ENCODE measurements around the gene SELENOO.

Gene SELENOO

DNA sequence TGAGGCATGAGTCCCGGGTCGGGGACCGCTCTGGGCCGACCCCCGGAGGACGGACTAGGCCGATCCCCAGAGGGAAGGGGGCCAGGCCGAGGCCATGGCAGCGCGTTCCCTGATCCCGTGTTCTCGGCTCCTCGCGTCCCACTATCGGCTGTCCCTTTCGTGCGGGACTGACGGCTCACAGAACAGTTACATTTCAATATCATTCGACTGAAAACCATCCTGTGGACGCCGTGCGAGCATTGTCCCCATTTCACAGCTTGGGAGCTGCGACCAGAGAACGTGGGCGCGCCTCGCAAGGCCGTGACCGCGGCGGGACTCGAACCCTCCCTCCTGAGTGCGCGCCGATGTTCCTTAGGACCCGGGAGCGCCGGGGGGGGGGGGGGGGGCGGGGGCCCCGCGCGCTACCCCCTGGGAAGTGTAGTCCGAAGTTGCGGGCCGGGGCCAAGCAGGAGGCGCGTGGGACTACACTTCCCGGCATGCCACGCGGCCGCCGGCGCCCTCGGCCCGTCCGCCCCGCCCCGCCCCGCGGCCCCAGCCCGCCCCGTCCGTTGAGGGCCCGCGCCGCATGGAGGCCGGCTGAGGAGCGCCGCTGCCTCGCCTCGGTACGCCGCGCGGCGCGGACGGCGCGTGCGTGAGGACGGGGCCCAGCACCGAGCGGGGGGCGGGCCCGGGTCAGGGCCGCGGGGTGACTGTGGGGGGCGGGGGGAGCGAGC, 15.3 kb upstream of the SELENOO start, which contains the start of gene TRABD:
Gene TRABD, plus strand, starts transcription at position 539 of the 713 bp plus-strand sequence. CDS start 7,148 bp downstream, outside the sequence.
- peak; percentile 81 for DNase-seq (ENCODE audit: low read depth)

DNA sequence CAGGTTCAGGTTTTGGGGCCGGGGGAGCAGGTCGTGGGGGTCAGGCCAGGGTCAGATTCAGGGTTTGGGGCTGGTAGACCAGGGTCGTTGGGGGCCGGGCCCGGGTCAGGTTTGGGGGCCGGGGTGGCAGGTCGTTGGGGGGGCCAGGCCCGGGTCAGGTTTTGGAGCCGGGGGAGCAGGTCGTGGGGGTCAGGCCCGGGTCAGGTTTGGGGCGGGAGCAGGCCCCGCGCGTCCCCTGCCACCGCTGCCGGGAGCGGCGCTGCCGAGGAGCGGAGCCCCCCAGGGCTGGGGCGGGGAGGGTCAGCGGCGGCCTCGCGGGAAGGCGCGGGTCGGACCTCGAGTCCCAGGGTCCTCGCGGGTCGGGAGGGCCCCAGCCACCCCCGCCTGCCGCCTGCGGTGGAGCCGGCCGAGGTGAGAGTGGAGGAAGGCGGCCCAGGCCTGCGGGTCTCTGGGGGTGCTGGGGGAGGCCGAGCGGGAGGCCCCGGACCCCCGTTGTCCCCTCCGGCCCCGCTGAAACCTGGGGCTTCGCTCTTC, 14.6 kb upstream of the SELENOO start:
- no peak for DNase-seq (ENCODE audit: low read depth)

DNA sequence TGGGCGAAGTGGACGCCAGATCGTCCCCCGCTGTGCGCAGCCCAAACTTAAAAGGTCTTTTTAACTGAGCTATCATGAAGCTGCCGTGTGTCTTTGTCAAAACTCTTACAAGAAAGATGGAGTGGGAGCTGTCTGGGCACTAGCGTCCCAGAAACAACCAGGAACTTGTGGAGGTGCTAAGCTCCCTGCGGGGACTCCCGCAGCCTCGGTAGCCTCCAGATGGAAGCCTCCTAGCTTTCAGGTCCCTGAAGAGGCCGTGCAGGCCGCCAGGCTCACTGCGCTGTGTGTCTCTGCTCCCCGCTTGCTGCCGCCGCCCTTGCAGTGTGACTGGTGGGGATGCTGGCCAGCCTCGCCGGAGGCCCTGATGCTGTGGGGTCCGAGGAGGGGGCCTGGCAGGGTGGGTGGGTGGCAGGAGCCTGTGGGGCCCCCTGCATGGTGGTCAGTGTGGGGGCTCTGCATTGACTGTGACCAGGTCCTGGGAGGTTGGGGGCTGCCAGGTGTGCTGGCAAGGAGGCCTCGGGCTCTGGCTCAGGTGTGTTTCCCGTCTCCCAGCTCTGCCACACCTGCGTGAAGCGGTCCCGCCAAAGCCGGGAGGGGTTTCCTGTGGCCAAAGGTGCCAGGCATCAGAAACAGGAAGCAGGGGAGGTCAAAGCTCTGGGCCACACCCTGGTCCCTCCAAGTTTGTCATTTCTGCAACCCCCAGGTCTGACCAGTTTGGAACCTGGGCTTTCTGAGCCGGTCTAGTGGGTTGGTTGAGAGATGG, 13.9 kb upstream of the SELENOO start:
- no peak for DNase-seq (ENCODE audit: low read depth)

DNA sequence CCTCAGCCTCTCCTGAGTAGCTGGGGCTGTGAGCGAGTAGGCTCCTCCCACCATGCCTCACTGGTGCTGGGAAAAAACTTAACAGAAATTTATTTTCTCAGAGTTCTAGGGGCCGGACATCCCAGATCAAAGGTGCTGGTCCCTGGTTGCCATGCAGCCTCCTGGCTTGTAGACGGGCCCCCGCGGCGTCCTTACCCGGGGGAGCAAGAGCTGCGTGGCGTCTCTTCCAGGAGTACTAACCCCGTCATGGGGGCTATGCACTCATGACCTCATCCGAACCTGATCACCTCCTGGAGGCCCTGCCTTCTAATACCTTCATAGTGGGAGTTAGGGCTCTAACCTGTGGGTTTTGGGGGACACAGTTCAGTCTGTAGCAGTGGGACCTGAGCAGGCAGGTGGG, 12.5 kb upstream of the SELENOO start:
- no peak for DNase-seq (ENCODE audit: low read depth)

DNA sequence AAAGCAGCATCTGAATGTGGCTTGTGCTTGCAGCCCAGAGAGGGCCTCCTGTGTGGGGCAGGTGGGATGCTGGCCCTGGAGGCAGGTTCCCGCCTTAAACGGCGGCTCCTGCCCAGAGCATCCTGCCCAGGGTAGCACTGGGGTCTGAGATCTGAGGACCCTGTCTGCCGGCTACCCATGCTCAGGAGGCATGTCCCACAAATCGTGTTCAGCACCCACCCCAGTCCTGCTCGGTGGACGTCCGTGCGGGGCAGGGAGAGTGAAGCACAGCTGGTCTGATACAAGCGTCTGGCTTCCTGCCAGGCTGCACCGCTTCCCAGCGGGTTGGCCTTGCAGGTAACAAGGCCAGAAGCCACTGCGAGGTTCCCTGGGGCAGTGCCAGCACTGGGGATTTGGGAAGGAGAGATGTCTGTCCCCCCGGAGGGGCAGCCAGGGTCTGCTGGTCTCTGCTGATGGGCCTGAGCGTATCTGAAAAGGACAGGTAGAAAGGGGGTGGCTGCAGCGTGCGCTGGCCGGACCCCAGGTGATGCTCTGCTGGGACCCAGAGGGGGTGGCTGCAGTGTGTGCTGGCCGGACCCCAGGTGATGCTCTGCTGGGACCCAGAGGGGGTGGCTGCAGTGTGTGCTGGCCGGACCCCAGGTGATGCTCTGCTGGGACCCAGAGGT, 11.5 kb upstream of the SELENOO start:
- no peak for DNase-seq (ENCODE audit: low read depth)

DNA sequence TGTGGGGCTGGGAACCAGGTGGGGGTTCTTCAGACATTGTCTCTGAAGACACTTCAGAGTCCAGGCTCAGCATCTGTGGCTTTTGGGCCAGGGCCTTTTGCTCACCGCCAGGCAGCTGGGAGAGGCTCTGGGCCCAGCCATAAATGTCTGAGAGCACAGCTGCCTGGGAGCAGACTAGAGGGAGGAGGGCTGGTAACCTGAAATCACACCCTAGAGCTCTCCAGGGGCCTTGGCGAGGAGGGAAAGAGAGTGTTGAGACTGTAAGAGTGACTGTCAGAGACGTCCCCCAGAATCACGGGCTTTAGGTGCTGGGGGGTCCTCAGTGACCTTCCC, 11.0 kb upstream of the SELENOO start:
- DNase-seq (ENCODE audit: low read depth), result no peak

DNA sequence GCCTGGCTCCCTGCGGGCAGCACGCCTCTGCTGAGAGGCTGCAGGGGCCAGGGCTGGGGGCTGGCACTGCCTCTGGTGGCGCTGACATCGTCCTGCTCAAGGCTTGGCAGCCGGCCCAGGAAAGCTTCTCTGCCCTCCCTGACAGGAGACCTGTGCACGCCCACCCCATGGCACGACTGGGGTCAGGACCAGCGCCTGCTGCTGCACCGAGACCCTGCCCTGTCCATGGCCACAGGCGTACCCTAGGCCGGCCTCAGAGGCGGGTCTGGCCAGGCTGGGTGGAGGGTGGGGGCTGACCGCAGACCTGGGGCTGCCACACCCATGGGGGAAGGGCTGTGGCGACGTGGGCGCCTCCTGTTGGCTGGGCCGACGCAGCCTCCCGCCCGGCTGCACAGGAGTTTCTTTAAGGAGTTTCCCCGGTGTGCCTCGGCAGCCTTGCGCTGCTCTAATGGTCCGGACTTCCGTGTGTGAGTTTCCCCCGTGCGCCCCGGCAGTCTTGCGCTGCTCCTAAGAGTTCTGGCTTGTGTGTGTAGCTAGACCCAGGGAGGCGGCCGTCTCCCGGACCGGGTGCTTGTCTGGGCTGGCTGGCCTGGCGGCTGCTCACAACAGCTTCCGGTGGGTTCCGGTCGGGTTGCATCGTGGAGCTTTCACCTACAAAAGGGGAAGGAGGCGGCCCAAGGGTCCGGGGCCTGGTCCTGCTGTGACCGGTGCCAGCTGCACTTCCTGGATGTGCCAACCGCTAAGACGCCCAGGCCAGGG, 10.4 kb upstream of the SELENOO start:
- DNase-seq (ENCODE audit: low read depth), result peak; percentile 67

DNA sequence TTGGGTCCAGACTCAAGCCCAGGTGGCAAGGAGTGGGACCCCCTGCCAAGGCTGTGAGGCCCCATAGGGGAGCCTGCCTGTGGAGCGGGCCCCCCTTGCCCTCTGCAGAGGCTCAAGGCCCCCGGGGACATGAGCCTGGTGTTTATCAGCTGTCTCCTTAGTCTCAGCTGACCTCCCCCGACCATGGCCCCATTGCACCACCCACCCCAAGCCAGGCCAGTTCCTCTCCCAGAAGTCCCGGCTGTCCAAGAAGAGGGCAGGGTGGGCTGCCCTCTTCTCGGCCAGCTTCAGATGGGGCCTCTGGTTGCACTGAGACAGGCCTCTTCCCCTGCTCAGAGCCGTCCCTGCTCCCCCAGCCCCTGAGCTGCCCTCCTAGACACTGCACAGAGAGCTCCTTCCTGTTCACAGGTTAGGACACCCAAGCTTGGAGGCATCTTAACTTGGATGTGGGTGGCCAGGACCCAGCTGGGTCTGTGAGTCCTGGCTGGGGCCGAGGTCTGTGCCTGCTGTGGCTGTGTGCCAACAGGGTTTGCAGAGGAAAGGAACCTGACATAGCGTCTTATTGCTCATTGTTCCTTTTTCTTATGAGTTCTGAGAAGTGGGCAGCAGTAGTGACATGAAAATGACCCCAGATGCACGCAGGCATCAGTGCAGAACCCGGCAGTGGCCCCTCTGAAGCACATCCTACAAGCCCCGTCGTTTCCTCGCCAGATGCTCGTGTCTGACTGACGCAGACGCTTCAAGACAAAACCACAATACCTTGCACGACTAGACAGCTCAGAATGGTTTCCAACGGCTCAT, 9.7 kb upstream of the SELENOO start:
- DNase-seq (ENCODE audit: low read depth), result peak; percentile 62

DNA sequence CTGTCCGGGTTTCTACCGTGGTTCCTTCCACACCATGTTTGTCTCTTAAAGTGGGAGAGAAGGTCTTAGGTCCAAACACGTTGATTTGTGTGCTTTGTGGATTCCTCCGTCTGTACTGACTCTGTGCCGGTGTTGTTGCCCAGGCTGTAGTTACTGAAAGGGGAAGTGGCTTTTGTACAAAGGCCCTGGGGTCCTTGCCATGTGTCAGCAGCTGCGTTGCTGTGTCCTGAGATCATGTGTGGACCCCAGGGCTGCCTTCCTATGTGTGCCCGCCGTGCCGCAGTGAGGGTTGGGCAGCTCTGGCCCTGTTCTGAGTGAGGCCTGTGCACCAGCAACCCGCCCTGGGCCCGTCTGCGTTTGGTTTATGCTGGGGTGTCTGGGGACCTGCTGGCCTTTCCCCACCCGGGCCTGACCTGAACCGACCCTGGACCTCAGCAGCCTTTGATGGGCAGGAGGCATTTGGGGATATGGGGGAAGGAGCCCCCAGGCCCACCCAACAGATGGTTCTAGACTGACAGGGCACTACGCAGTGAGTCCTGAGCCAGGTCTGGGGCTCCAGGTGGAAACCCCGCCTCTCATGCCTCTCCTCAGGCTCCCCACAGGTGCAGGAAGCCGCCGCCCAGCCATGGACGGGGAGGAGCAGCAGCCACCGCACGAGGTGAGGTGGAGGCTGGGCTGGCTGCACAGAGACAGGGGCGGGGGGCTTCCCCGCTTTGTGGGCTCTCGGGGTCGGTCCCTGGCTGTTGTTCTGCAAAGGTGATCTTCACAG, 8.2 kb upstream of the SELENOO start:
- DNase-seq (ENCODE audit: low read depth), result peak; percentile 42

DNA sequence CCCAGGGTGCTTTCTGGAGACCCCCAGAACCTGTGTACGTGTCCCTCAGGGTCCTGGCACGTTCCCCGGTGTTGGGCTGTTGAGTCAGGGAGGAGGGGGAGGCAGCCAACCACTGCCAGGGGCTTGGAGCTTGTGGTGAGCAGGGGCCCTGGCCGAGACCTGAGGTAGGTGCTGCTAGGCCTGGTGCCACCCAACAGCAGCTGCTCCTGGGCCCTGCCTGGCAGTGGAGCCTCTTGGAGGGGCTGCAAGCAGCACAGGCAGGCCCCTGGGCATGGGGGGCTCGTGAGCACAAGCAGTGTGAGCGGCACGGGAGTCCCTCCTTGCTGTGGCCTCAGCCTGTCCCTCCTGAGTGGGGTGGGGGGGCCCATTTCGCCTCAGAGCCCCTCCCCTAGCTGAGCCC, 7.2 kb upstream of the SELENOO start:
- DNase-seq (ENCODE audit: low read depth), result no peak

DNA sequence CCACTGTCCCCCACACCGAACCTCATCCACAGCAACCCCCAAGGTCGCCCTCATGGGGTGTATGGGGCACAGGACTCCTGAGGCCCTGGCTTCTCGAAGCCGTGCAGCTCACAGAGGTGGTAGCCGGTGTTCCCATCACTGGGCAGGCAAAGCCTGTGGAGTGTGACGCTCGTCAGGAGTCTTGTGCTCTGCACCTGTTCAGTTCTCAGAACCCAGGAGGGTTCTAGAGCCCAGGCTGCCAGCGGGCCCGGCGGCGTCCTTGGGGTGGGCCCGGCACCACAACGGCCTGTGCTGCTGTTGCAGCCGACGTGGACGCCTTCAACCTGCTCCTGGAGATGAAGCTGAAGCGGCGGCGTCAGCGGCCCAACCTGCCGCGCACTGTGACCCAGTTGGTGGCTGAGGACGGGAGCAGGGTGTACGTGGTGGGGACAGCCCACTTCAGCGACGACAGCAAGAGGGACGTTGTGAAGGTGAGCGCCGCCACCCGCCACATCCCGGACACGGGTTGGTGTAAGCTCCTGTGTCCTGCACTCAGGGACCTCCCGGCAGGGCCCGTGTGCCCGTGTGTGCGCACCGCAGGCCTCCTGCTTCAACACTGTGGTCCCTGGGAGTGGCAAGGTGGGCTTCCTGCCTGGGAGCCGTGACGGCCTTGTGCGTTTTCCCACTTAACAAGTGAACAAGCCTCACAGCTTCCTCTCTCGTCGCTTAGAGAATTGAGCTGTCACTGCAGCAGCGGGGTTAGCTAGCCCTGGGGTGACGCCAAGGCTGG, 6.6 kb upstream of the SELENOO start:
- no peak for DNase-seq (ENCODE audit: low read depth)

DNA sequence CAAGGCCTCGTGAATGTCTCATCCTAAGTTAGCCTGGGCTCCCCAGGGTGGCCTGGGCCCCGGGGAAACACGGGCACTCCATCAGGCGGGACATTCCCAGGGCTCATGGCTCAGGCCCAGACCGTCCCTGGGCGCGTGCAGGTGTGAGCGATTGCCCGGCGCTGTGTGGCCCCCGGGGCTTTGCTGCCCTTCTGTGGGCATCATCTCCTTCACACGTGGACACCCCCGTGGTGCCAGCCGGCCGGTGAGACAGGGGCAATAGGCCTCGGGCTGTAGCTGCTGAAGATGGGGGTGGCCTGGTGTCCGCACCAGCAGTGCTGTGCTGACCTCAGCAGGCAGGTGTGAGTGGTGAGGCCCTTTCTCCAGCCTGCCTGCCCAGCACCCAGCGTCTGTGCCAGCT, 4.6 kb upstream of the SELENOO start:
- DNase-seq (ENCODE audit: low read depth), result no peak

DNA sequence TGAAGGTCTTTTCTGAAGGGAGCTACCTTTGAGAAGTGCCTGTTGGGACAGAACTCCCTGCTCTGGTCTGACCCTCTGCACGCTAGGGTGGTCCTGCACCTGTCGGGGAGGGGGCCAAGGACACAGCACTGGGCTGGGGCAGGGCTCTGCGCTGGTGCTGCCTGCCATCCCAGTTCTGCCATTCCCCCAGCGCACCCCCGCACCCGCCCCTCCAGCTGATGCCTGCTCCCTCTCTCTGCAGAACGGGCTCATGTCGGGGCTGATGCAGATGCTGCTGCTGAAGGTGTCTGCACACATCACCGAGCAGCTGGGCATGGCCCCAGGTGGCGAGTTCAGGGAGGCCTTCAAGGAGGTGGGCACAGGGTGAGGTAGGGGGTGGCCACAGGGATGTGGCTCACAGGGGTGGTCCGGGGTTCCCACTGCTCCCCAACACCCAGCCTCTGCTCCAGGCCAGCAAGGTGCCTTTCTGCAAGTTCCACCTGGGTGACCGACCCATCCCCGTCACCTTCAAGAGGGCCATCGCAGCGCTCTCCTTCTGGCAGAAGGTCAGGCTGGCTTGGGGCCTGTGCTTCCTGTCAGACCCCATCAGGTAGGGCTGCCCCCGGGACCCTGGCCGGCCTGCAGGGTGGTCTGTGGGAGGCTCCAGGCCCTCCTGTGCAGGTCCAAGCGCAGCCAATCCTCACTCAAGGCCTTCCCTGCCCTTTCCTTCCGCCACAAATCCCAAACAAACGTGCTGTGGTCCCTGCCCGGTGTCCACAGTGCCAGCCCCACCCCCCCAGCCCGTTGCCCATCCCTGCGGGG, 3.6 kb upstream of the SELENOO start:
- no peak for DNase-seq (ENCODE audit: low read depth)

DNA sequence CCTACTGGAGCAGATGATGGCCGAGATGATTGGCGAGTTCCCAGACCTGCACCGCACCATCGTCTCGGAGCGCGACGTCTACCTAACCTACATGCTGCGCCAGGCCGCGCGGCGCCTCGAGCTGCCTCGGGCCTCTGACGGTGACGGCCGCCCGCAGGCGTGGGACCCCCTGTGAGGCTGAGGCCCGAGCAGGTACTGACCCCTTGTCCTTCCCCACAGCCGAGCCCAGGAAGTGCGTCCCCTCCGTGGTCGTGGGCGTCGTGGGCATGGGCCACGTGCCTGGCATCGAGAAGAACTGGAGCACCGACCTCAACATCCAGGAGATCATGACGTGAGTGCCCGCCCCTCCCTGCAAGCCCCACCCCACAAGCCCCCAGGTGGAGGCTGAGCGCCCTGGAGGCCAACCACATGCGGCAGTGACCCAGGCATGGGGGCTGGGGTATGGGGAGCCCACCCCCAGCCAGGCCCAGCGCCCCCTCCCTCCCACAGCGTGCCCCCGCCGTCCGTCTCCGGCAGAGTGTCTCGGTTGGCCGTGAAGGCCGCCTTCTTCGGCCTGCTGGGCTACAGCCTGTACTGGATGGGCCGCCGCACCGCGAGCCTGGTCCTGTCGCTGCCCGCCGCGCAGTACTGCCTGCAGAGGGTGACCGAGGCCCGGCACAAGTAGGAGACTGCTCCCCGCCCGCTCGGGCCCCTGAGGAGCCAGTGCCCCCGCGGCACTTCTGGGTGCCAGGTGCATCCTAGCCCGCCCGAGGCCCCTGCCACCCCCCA, 2.8 kb upstream of the SELENOO start:
- no peak for DNase-seq (ENCODE audit: low read depth)

DNA sequence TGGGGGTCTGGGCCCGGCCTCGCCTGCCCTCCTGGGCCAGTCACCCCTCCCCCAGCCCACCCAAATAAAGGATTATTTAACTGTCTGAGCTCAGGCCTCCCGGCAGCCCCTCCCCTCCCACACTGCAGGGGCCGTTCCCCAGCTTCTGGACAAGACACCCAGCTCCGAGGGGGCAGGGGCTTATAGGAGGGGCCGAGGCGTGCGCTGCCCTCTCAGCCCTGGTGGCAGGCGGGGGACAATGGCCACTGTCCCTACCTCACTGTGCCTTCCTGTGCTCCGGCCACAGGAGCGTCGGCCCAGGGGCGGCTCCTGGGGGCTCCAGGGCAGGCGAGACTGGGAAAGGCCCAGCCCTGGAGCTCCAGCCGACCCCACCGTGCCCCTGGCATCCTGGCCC, 2.2 kb upstream of the SELENOO start:
- DNase-seq (ENCODE audit: low read depth), result no peak

DNA sequence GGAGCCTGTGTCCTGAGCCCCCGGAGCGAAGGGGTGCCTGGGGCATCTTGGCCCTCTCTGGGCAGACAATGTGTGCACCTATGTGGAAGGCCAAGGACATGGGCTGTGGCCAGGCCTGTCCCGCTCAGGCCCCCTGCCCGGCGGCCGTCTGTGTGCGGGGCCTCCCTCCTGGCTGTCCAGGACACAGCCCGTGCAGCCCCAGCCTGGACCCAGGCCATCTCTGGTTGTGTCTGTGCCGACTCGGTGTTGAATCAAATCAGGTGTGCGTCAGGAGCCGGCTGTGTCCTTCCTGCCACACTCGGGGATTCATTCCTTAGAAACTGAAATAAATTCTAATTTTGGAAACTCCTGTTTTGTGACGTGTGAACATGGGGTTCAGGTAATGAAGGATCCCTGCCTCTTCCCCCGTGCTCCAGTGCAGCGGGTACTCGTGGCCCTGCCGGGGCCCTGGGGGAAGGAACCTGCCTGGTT, 1.5 kb upstream of the SELENOO start:
- DNase-seq (ENCODE audit: low read depth), result no peak

DNA sequence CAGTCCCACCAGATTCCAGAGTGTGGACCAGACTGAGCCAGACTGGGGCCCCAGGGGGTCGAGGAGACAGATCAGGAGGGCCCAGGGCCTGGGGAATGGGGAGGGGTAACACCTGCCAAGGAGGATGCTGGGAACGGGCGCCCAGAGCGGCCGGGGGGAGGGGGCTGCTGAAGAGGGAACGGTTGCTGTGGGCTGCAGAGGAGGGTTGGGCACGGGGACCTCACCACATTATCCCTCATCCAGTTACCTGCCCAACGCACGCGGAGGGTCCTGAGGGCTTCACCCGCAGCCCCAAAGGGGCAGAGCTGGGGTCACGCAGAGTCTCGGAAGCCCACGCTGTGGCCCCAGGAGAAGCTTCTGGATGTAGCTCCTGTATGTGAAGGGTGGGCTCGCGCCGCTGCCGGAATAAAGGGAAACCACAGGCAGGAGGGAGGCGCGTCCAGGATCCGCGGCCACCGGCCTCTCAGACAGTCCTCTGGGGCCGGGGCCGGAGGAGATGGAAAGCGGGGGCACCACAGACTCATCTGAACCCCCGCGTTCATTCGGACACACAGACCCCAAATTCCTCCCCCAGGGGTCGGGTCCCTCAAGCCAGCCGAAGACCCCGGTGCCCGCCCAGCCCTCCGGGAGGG, 866 bp upstream of the SELENOO start:
- DNase-seq (ENCODE audit: low read depth), result no peak

All from activated T-cell treated with anti-CD3 and anti-CD28 coated beads for 1 hour (primary cell).